BLaER1 (cell line): ENCODE measurements around the gene SLC43A3.

ENCODE experiments used
- H3K27ac ChIP-seq: shearing (Covaris generic); formaldehyde crosslinking; 2 replicates; pipeline ENCODE4 v1.8.1; 2022
- H3K27me3 ChIP-seq: shearing (Covaris generic); formaldehyde crosslinking; 2 replicates; pipeline ENCODE4 v1.8.1; 2022
- H3K36me3 ChIP-seq: shearing (Covaris generic); formaldehyde crosslinking; 2 replicates; pipeline ENCODE4 v1.8.1; 2022
- H3K4me1 ChIP-seq: shearing (Covaris generic); formaldehyde crosslinking; 2 replicates; pipeline ENCODE4 v1.8.1; 2022
- H3K4me2 ChIP-seq: shearing (Covaris generic); formaldehyde crosslinking; 2 replicates; pipeline ENCODE4 v1.8.1; 2022
- H3K4me3 ChIP-seq: shearing (Covaris generic); formaldehyde crosslinking; 2 replicates; pipeline ENCODE4 v1.8.1; 2022
- H3K9ac ChIP-seq: shearing (Covaris generic); formaldehyde crosslinking; 2 replicates; pipeline ENCODE4 v1.8.1; 2022
- H3K9me3 ChIP-seq: shearing (Covaris generic); formaldehyde crosslinking; 2 replicates; pipeline ENCODE4 v1.8.1; 2022
- H4K20me1 ChIP-seq: shearing (Covaris generic); formaldehyde crosslinking; 2 replicates; pipeline ENCODE4 v1.8.1; 2022
- Cebpa-rat ChIP-seq: shearing (Covaris generic); IDR thresholded peaks from 2 replicates; pipeline ENCODE4 v1.8.1; 2022

The SLC43A3 gene

DNA sequence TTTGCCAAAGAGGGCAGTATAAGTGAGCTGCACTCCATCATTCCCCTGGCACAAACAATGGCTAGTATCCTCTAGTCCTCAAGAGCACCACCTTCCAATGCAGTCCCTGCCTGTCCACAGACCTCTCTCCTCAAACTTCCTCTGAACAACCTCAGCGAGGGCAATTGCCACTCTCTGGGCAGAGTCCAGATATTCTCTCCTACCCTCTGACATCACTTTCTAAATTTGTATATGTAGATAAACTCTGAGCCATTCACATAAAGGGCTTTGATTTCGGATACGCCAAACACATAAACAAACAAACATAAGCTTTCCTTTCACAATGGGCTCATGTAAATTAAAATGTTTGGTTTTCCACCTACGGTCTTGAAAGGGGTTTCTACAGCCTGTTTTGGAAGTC is 3.0 kb upstream of the SLC43A3 start:
- no peaks in the 10 kb centered on the region for H3K9me3 ChIP-seq
- no peak for TF ChIP-seq Cebpa-rat
- H3K4me1 ChIP-seq = peaks cover 36% of the 10 kb centered on the region

GRCh38 chr11:57428643-57429042 is 1.7 kb upstream of the SLC43A3 start:
- Histone ChIP-seq H3K27ac (no peak overlapping the region), H3K4me1 (peaks cover 46% of the 10 kb centered on the region)

More for the DNA sequence above, 3.0 kb upstream of the SLC43A3 start:
- no peaks in the 10 kb centered on the region for H4K20me1 ChIP-seq
- H3K4me2 ChIP-seq = no peak overlapping the region
- H3K27ac ChIP-seq = no peak overlapping the region
- peaks cover 10% of the 10 kb centered on the region; the same call in 1 of the 2 replicates for H3K36me3 ChIP-seq
- H3K4me3 ChIP-seq = no peak overlapping the region
- no peak overlapping the region for H3K9ac ChIP-seq
- H3K27me3 ChIP-seq = no peaks in the 10 kb centered on the region

GRCh38 chr11:57427727-57428082 is 784 bp upstream of the SLC43A3 start:
- Histone ChIP-seq H3K36me3 (peaks cover 28% of the 10 kb centered on the region), H3K4me3 (peak overlapping the region; percentile 76; the same call in 1 of the 2 replicates), H3K9me3 (no peaks in the 10 kb centered on the region), H3K9ac (peak overlapping the region; percentile 90), H3K4me1 (peaks cover 50% of the 10 kb centered on the region), H3K27me3 (no peaks in the 10 kb centered on the region), H4K20me1 (peaks cover 19% of the 10 kb centered on the region), H3K4me2 (peak overlapping the region; percentile 100), H3K27ac (peak overlapping the region; percentile 94)
- TF ChIP-seq Cebpa-rat = no peak

More at GRCh38 chr11:57428643-57429042, 1.7 kb upstream of the SLC43A3 start:
- Histone ChIP-seq H3K4me2 (no peak overlapping the region), H3K4me3 (no peak overlapping the region), H4K20me1 (peaks cover 12% of the 10 kb centered on the region), H3K9me3 (no peaks in the 10 kb centered on the region), H3K36me3 (peaks cover 19% of the 10 kb centered on the region), H3K27me3 (no peaks in the 10 kb centered on the region), H3K9ac (no peak overlapping the region)
- no peak for TF ChIP-seq Cebpa-rat

DNA sequence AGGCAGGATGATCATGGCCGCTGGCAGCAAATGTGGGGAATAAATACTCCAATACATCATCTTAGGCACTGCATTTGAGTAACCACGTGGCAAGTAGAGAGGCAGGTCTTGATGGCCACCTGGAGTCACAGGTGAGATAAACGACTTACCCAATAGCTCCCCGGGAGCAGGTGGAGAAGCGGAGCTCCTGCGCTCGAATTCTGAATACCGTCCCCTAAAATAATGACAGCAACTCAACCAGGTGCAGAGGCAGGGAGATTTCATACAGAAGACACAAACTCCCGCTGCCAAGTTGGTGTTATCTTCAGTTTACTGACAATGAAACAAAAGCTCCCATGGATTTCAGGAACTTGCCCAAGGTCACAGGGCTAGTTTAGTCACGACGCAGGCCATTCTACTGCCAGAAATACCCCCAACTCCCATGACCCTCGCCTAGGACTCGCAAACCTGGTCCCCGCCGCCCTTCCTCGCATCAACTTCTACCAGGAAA is 437 bp downstream of the SLC43A3 start:
- H3K4me3 ChIP-seq = peak overlapping the region; percentile 76
- H3K9me3 ChIP-seq = no peaks in the 10 kb centered on the region
- TF ChIP-seq Cebpa-rat = no peak
- H3K9ac ChIP-seq = peak overlapping the region; percentile 90
- peak overlapping the region; percentile 100 for H3K4me2 ChIP-seq
- no peaks in the 10 kb centered on the region for H3K27me3 ChIP-seq
- H3K36me3 ChIP-seq = peaks cover 40% of the 10 kb centered on the region
- peak overlapping the region; percentile 94 for H3K27ac ChIP-seq
- peaks cover 31% of the 10 kb centered on the region for H4K20me1 ChIP-seq
- peaks cover 54% of the 10 kb centered on the region for H3K4me1 ChIP-seq

DNA sequence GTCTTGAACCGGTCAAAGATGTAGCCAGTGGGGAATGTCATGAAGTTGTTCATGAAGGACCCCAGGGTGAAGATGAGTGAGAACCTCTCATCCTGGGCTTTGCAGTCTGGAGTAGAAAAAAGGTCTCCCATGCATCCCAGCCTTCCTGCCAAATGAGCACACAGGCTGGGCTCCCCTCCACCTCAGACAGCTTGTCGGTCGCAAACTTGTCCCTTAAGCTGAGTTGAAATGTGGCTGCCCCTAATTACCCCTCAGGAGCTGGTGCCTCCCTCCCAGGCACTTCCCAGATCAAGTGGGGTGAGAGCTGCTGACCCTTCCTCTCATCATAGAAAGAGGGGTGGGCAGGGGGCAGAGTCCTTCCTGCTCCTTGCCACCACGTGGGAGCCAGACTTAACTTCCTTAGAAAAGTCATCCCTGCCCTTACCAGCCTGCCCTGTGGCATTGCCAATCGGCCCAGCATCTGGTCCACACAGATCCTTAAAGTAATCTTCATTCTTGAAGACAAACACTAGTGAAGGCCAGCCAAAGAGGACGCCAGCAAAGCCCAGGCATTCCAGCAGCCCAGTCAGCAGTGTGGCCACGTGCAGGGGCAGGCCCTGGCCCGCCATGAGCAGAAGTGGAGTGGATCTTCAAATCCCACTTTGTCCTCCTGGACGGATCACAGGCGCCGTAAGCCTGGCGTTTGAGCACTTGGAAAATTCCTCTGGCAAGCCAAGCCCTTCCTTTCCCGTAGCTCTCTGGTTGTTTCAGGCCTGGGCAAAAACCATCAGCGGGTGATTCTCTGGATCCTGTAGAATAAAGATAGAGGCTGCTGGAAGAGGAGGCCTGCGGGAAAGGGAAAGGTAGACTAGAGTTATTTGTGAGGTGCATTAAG is 1.1 kb downstream of the SLC43A3 start:
- TF ChIP-seq Cebpa-rat = no peak
- peak overlapping the region; percentile 90 for H3K9ac ChIP-seq
- H3K4me1 ChIP-seq = peaks cover 61% of the 10 kb centered on the region
- H3K4me2 ChIP-seq = peak overlapping the region; percentile 100
- no peaks in the 10 kb centered on the region for H3K27me3 ChIP-seq
- H3K36me3 ChIP-seq = peaks cover 47% of the 10 kb centered on the region
- H3K4me3 ChIP-seq = peak overlapping the region; percentile 76
- peak overlapping the region; percentile 94 for H3K27ac ChIP-seq
- H3K9me3 ChIP-seq = no peaks in the 10 kb centered on the region
- H4K20me1 ChIP-seq = peaks cover 38% of the 10 kb centered on the region

DNA sequence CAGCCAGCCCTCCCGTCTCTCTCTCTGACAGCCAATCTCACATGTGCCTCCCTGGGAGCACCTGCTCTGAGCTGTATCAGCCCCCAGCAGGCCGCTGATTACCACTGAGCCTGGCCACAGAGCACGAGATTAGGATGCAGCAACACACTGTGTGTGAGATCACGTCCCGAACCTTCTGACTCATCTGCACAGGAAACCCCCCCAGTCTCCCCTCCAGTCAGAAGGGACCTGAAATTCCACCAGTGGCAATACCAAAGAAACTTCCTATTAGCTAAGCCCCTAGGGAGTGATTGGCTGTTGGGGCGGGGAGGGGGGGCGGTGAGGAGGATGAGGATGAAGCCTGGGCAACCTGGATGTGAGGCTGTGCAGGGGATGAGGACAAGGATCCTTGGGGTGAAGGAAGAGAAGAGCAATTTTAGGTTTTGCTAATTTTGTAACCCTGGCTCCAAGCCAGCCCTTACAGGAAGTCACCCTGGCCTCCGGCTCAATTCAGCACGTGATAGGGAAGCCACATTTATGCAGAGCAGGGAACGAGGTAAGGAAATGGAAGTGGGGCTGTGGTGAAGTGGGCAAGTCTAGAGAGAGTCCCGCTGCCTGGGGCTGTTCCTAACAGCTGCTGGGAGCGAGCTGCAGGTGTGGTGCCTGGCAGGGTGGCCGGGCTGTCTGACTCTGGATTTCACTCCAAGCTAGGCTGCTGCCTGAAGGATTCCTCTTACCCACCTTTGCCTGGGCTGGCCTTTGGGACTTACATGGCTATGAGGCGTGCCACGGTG is 1.9 kb downstream of the SLC43A3 start:
- peak overlapping the region; percentile 76 for H3K4me3 ChIP-seq
- no peak for TF ChIP-seq Cebpa-rat
- peak overlapping the region; percentile 94 for H3K27ac ChIP-seq

GRCh38 chr11:57424137-57424791 is 2.7 kb downstream of the SLC43A3 start:
- Histone ChIP-seq H3K4me2 (peak overlapping the region; percentile 100), H3K9me3 (no peaks in the 10 kb centered on the region), H3K27ac (peak overlapping the region; percentile 94), H3K9ac (peak overlapping the region; percentile 90), H3K27me3 (no peaks in the 10 kb centered on the region), H3K4me3 (peak overlapping the region; percentile 76), H3K36me3 (peaks cover 63% of the 10 kb centered on the region), H4K20me1 (peaks cover 53% of the 10 kb centered on the region), H3K4me1 (peaks cover 62% of the 10 kb centered on the region)
- TF ChIP-seq Cebpa-rat = no peak

More for the DNA sequence above, 1.9 kb downstream of the SLC43A3 start:
- Histone ChIP-seq H3K4me2 (peak overlapping the region; percentile 100), H3K27me3 (no peaks in the 10 kb centered on the region), H3K36me3 (peaks cover 56% of the 10 kb centered on the region), H3K9me3 (no peaks in the 10 kb centered on the region), H3K4me1 (peaks cover 62% of the 10 kb centered on the region), H4K20me1 (peaks cover 46% of the 10 kb centered on the region), H3K9ac (peak overlapping the region; percentile 90)

- H3K27ac ChIP-seq = no peak overlapping the region
- H3K36me3 ChIP-seq = peaks cover 79% of the 10 kb centered on the region
- H4K20me1 ChIP-seq = peaks cover 69% of the 10 kb centered on the region
- H3K4me2 ChIP-seq = peak overlapping the region; percentile 12; the same call in 1 of the 2 replicates
- no peak for TF ChIP-seq Cebpa-rat
- no peaks in the 10 kb centered on the region for H3K27me3 ChIP-seq
- H3K9ac ChIP-seq = no peak overlapping the region
- H3K4me3 ChIP-seq = no peak overlapping the region
- no peaks in the 10 kb centered on the region for H3K9me3 ChIP-seq
- peaks cover 56% of the 10 kb centered on the region for H3K4me1 ChIP-seq
Observed at GRCh38 chr11:57422669-57423068, 4.3 kb downstream of the SLC43A3 start.

GRCh38 chr11:57421805-57422204 is 5.1 kb downstream of the SLC43A3 start:
- Histone ChIP-seq H4K20me1 (peaks cover 77% of the 10 kb centered on the region), H3K27ac (no peak overlapping the region), H3K4me2 (no peak overlapping the region), H3K9me3 (no peaks in the 10 kb centered on the region), H3K4me3 (no peak overlapping the region), H3K27me3 (no peaks in the 10 kb centered on the region), H3K4me1 (peaks cover 50% of the 10 kb centered on the region), H3K36me3 (peaks cover 87% of the 10 kb centered on the region), H3K9ac (no peak overlapping the region)
- no peak for TF ChIP-seq Cebpa-rat
